ENCODE data around the gene CR1. TPM values are rescaled to one million over a fixed set of nuclear protein-coding genes. Genes with fewer than 3 reads are reported as not detected.

Gene CR1
- total RNA-seq, 2 experiments from 2014 or later = 0.14 to 0.18 TPM

DNA sequence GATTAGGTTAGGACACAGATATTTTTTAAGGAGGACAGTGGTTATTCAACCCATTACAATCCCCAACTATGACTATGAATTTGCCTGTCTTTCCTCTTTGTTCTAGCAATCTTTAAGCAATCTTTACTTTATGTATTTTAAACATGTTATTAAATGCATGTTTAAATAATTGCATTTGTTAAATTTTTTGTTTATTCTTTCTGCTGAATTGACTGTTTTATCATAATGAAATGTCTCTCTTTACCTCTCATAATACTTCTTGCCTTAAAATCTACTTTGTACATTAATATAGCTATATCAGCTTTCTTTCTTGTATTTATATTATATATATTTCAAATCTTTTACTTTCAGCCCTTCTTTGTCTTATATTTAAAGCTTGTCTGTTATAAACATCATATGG, 195.1 kb downstream of the CR1 start:
- CTCF ChIA-PET = interaction anchor here (1.0 kb wide), 1 partner anchor 106 kb away, joined by 3 read pairs; no protein-coding TSS in a partner anchor
- H3K9me3 Mint-ChIP-seq = no peaks in the 10 kb centered on the region
- H3K27ac Mint-ChIP-seq = no peak overlapping the region
- no peak for DNase-seq
- TF ChIP-seq, protein P1, sequence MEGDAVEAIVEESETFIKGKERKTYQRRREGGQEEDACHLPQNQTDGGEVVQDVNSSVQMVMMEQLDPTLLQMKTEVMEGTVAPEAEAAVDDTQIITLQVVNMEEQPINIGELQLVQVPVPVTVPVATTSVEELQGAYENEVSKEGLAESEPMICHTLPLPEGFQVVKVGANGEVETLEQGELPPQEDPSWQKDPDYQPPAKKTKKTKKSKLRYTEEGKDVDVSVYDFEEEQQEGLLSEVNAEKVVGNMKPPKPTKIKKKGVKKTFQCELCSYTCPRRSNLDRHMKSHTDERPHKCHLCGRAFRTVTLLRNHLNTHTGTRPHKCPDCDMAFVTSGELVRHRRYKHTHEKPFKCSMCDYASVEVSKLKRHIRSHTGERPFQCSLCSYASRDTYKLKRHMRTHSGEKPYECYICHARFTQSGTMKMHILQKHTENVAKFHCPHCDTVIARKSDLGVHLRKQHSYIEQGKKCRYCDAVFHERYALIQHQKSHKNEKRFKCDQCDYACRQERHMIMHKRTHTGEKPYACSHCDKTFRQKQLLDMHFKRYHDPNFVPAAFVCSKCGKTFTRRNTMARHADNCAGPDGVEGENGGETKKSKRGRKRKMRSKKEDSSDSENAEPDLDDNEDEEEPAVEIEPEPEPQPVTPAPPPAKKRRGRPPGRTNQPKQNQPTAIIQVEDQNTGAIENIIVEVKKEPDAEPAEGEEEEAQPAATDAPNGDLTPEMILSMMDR (IDR thresholded peaks at IDR 0.05) = no peak
- H3K36me3 Mint-ChIP-seq (ENCODE audit: low read depth) = no peaks in the 10 kb centered on the region
- H3K27me3 Mint-ChIP-seq = peaks cover 4% of the 10 kb centered on the region
- H3K4me3 Mint-ChIP-seq = no peak overlapping the region
- ATAC-seq = no peak
- POLR2A ChIA-PET = no interaction called here
- intact Hi-C loops (cut with micrococcal nuclease) = no loop called here
- H3K4me1 Mint-ChIP-seq (ENCODE audit: low read depth) = no peaks in the 10 kb centered on the region

Other genes starting within 250 kb of the CR1 start
- 100 to 1,000 TPM; 100 to 102 TPM for gene CD55, start 174.5 kb upstream of the CR1 start, total RNA-seq
- 1 to 10 TPM; 1.9 to 2.1 TPM for gene CR2, start 41.8 kb upstream of the CR1 start, total RNA-seq
- not detected for gene CR1L, start 149.0 kb downstream of the CR1 start, total RNA-seq

All from activated CD8-positive, alpha-beta T cell treated with anti-CD3 and anti-CD28 coated beads for 36 hours (primary cell).